Neuron (in vitro differentiated cells): ENCODE results near the gene CDH13.

Experiments
- H2AFZ ChIP-seq: one replicate; pipeline ENCODE4 v1.6.1; 2013; ENCODE audit warnings: low read depth, mild to moderate bottlenecking, inconsistent platforms, low read length, moderate library complexity
- H3K27me3 ChIP-seq: one replicate; pipeline ENCODE4 v1.6.1; 2013; ENCODE audit warnings: low read length; ENCODE audit not compliant: insufficient read depth
- H3K36me3 ChIP-seq: one replicate; pipeline ENCODE4 v1.6.1; 2013; ENCODE audit warnings: low read length; ENCODE audit not compliant: insufficient read depth
- H3K4me1 ChIP-seq: one replicate; pipeline ENCODE4 v1.6.1; 2013; ENCODE audit warnings: low read length; ENCODE audit not compliant: insufficient read depth
- H3K4me3 ChIP-seq: 2 replicates; pipeline ENCODE4 v1.5.1; 2013; ENCODE audit warnings: mild to moderate bottlenecking, low read length, moderate library complexity
- H3K9me3 ChIP-seq: one replicate; pipeline ENCODE4 v1.6.1; 2013; ENCODE audit warnings: low read length

Gene CDH13

DNA sequence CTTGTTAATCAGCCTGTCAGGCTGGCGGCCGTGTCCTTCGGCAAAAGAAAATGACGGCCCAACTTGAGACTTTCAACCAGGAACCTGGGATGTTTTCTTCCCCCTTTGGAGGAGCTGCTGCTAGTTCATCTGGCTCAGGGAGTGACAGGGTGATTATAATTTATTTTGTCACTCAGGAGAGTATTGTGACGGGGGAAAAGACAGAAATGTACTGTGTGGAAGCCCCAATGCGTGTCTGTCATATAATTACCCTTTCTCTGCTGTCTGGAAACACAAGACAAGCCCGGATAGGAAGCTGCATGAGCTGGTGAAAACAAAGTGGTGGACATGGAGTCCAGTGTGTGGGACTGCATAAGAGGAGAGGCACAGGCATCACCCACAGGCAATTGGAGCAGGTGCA, 854.8 kb downstream of the CDH13 start:
- no peak overlapping the region for H3K4me3 ChIP-seq
- H3K4me1 ChIP-seq: no peaks in the 10 kb centered on the region
- no peaks in the 10 kb centered on the region for H3K27me3 ChIP-seq
- no peaks in the 10 kb centered on the region for H3K9me3 ChIP-seq
- H3K36me3 ChIP-seq: no peaks in the 10 kb centered on the region
- H2AFZ ChIP-seq: no peak overlapping the region

DNA sequence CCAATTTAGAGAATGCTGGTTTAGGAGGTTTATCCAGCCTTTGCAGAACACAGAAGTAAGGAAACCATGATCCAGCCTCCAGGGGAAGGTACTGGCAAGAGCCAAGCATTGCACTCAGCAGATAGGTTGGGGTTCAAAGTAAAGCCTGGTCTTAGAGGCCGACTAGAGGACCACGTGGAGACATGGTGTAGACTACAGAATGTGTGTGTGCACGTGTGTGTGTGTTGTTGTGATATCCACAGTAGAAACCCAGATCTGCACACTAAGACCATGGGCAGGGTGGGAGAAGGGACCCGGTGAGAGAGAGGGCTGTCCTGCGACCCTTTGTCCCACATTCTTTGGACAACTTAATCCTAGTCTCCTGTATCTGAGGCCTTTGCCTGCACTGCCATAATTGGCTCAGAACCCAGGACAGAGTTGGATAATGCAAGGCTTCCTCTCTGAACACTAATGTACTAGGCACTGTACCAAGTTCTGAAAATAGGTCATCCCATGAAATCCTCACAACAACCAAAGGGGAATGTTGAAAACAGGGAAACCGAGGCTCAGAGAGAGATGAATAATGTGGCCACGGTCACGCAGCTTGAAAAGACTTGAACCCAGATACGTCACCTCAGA, 855.9 kb downstream of the CDH13 start:
- Histone ChIP-seq H3K4me3 (no peak overlapping the region), H3K4me1 (no peaks in the 10 kb centered on the region), H3K27me3 (no peaks in the 10 kb centered on the region), H3K36me3 (no peaks in the 10 kb centered on the region), H3K9me3 (no peaks in the 10 kb centered on the region), H2AFZ (no peak overlapping the region)

GRCh38 chr16:83490073-83490472, 863.3 kb downstream of the CDH13 start:
- Histone ChIP-seq H3K9me3 (no peaks in the 10 kb centered on the region), H2AFZ (no peak overlapping the region), H3K4me1 (no peaks in the 10 kb centered on the region), H3K36me3 (no peaks in the 10 kb centered on the region), H3K27me3 (no peaks in the 10 kb centered on the region), H3K4me3 (no peak overlapping the region)

- Histone ChIP-seq H3K9me3 (no peaks in the 10 kb centered on the region), H3K4me3 (no peak overlapping the region), H3K27me3 (no peaks in the 10 kb centered on the region), H3K36me3 (no peaks in the 10 kb centered on the region), H3K4me1 (no peaks in the 10 kb centered on the region), H2AFZ (no peak overlapping the region)
Measured at GRCh38 chr16:83494459-83494858, 867.7 kb downstream of the CDH13 start.

GRCh38 chr16:83501481-83501880, 874.7 kb downstream of the CDH13 start:
- Histone ChIP-seq H3K36me3 (no peaks in the 10 kb centered on the region), H3K4me1 (no peaks in the 10 kb centered on the region), H3K27me3 (no peaks in the 10 kb centered on the region), H3K4me3 (no peak overlapping the region), H3K9me3 (no peaks in the 10 kb centered on the region), H2AFZ (no peak overlapping the region)

- H3K36me3 ChIP-seq: no peaks in the 10 kb centered on the region
Measured at GRCh38 chr16:83508295-83508694, 881.5 kb downstream of the CDH13 start.

GRCh38 chr16:83509316-83509715, 882.5 kb downstream of the CDH13 start:
- no peak overlapping the region for H3K4me3 ChIP-seq
- H2AFZ ChIP-seq: no peak overlapping the region
- H3K36me3 ChIP-seq: no peaks in the 10 kb centered on the region
- no peaks in the 10 kb centered on the region for H3K27me3 ChIP-seq
- H3K4me1 ChIP-seq: no peaks in the 10 kb centered on the region
- H3K9me3 ChIP-seq: no peaks in the 10 kb centered on the region

More at GRCh38 chr16:83508295-83508694, 881.5 kb downstream of the CDH13 start:
- no peak overlapping the region for H2AFZ ChIP-seq
- H3K27me3 ChIP-seq: no peaks in the 10 kb centered on the region
- no peak overlapping the region for H3K4me3 ChIP-seq
- no peaks in the 10 kb centered on the region for H3K4me1 ChIP-seq
- H3K9me3 ChIP-seq: no peaks in the 10 kb centered on the region

- Histone ChIP-seq H2AFZ (no peak overlapping the region), H3K36me3 (no peaks in the 10 kb centered on the region), H3K4me1 (no peaks in the 10 kb centered on the region), H3K9me3 (no peaks in the 10 kb centered on the region), H3K27me3 (no peaks in the 10 kb centered on the region), H3K4me3 (no peak overlapping the region)
Measured at GRCh38 chr16:83510906-83511305, 884.1 kb downstream of the CDH13 start.

DNA sequence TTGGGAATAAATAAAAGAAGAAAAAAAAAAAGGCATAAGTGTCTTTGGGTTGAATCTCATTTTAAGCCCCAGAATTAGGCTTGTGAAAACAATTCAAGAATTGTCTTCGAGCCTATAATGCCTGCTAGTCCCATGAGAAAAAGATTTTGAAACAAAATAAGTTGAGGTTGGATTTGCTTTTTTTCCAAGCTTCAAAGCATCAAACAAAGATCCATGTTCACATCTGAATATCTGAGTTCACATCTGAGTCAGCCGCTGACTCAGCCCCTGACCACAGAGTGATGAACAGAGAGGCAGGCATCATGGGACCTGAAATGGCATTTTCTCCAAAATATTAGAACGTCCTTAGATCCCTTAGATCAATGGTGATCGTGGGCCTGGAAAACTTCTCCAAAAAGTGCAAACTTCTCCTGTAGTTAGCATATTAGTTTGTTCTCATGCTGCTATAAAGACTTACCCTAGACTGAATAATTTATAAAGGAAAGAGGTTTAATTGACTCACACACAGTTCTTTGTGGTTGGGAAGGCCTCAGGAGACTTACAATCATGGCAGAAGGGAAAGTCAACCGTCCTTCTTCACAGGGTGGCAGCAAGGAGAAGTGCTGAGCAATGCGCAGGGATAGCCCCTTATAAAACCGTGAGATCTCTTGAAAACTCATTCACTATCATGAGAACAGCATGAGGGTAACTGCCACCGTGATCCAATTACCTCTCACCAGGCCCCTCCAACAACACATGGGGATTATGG, 886.4 kb downstream of the CDH13 start:
- H3K4me3 ChIP-seq: no peak overlapping the region
- no peaks in the 10 kb centered on the region for H3K36me3 ChIP-seq
- no peaks in the 10 kb centered on the region for H3K27me3 ChIP-seq
- H3K4me1 ChIP-seq: no peaks in the 10 kb centered on the region
- no peak overlapping the region for H2AFZ ChIP-seq
- no peaks in the 10 kb centered on the region for H3K9me3 ChIP-seq

DNA sequence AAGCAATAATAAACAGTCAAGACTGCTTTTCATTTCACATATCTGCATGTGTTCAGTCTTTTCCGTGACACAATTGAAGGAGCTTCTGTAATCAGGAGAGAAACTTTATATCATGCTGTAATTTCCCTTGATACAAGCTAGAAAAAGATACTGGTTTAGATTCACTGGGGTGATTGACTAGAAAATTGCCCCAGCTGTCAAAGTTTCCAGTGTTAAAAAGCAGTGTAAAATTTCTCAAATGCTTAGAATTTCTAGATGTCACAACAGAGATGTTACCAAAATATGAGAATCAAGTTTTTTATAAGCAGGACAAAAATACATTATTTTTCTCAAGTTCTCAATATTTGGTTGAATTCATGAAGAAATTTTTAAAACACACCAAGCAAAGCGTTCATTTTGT, 888.6 kb downstream of the CDH13 start:
- Histone ChIP-seq H3K36me3 (no peaks in the 10 kb centered on the region), H3K27me3 (no peaks in the 10 kb centered on the region), H3K4me1 (no peaks in the 10 kb centered on the region), H3K4me3 (no peak overlapping the region), H3K9me3 (no peaks in the 10 kb centered on the region), H2AFZ (no peak overlapping the region)

- Histone ChIP-seq H3K27me3 (no peaks in the 10 kb centered on the region), H3K4me1 (no peaks in the 10 kb centered on the region), H3K36me3 (no peaks in the 10 kb centered on the region), H3K4me3 (no peak overlapping the region), H2AFZ (no peak overlapping the region), H3K9me3 (no peaks in the 10 kb centered on the region)
Measured at GRCh38 chr16:83516931-83517330, 890.2 kb downstream of the CDH13 start.

- H3K9me3 ChIP-seq: no peaks in the 10 kb centered on the region
- no peaks in the 10 kb centered on the region for H3K27me3 ChIP-seq
- no peak overlapping the region for H2AFZ ChIP-seq
- H3K4me1 ChIP-seq: no peaks in the 10 kb centered on the region
- no peaks in the 10 kb centered on the region for H3K36me3 ChIP-seq
- H3K4me3 ChIP-seq: no peak overlapping the region
Measured at GRCh38 chr16:83517398-83517797, 890.6 kb downstream of the CDH13 start.

GRCh38 chr16:83520596-83520995, 893.8 kb downstream of the CDH13 start:
- no peaks in the 10 kb centered on the region for H3K36me3 ChIP-seq
- H3K9me3 ChIP-seq: no peaks in the 10 kb centered on the region
- no peaks in the 10 kb centered on the region for H3K4me1 ChIP-seq
- H2AFZ ChIP-seq: no peak overlapping the region
- no peaks in the 10 kb centered on the region for H3K27me3 ChIP-seq
- no peak overlapping the region for H3K4me3 ChIP-seq

DNA sequence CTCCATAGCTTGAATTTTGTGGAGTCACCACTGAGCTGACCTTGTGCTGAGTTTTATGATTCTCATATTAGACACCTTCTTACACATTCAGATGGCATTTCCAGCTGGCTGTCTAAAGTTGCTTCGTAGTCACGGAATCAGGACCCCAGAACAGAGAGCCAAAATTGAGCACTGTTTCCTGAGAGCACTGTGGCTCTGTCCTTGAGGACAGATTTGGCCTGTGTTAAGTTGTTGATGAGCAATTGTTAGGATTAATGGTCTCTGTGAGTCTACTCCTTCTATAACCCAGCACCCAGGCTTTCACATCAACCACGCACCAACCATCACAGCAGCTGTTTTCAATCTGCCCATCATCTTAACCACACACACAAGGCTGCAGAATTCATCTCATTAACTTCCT, 903.5 kb downstream of the CDH13 start:
- no peak overlapping the region for H3K4me3 ChIP-seq
- H3K9me3 ChIP-seq: no peaks in the 10 kb centered on the region
- H3K36me3 ChIP-seq: no peaks in the 10 kb centered on the region
- H2AFZ ChIP-seq: no peak overlapping the region
- no peaks in the 10 kb centered on the region for H3K4me1 ChIP-seq
- no peaks in the 10 kb centered on the region for H3K27me3 ChIP-seq
